Activated T-cell treated with anti-CD3 and anti-CD28 coated beads for 4 hours (primary cell): ENCODE results near the gene TXNIP.
A peak's percentile ranks its signal among the peaks of the same experiment; 100 is the strongest.

ENCODE experiments used
- DNase-seq: peaks from one replicate; pipeline ENCODE4 v3.0.0-alpha.2; 2020

The TXNIP gene

GRCh38 chr1:145961425-145962156, 34.8 kb downstream of the TXNIP start:
- no peak for DNase-seq

GRCh38 chr1:145961109-145961424, 35.3 kb downstream of the TXNIP start:
- DNase-seq, result no peak

- DNase-seq, result no peak
Measured at GRCh38 chr1:145960468-145961108, 35.8 kb downstream of the TXNIP start.

DNA sequence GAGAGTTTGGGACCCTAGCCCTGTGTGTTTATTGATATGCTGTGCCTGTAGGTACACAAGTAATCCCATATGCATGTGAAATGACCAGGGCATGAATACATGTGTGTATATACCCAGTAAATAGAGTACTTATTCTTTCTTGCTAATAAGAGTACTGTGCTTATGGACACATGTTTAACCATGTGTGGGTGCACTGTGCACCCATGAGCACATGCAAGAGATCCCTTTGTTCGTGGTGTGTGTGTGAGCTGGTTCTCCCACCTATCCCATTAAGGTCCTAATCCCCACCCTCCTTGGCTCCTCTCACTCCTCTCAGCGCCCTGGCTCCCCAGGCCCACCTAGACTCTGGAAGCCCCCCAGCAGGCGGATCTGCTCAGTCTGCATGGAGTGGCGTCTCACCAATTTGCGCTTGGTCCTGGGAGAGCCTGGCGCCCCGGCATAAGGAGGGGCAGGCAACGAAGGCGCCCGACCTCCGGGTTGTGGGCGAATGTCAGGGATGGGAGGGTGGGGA, 36.4 kb downstream of the TXNIP start:
- no peak for DNase-seq

DNA sequence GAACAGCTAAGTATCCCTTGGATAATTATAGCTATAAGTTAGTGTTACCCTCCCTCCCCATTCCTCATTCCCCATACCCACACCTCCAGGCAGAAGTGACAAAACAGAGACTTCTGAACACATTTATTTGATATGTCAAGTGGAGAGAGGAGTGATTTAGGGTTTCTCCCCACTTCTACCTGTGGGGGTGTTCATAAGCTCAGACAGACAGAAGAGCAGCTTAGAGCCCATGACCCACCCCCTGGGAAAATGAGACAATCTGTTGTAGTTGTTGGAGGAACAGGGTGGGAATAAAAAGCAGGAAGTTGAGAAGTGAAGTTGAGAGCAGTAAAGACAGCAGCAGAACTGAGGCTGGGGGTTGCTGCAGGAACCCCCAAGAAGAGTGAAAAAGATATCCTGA, 37.0 kb downstream of the TXNIP start:
- no peak for DNase-seq

GRCh38 chr1:145958734-145959133, 37.6 kb downstream of the TXNIP start:
- no peak for DNase-seq

DNA sequence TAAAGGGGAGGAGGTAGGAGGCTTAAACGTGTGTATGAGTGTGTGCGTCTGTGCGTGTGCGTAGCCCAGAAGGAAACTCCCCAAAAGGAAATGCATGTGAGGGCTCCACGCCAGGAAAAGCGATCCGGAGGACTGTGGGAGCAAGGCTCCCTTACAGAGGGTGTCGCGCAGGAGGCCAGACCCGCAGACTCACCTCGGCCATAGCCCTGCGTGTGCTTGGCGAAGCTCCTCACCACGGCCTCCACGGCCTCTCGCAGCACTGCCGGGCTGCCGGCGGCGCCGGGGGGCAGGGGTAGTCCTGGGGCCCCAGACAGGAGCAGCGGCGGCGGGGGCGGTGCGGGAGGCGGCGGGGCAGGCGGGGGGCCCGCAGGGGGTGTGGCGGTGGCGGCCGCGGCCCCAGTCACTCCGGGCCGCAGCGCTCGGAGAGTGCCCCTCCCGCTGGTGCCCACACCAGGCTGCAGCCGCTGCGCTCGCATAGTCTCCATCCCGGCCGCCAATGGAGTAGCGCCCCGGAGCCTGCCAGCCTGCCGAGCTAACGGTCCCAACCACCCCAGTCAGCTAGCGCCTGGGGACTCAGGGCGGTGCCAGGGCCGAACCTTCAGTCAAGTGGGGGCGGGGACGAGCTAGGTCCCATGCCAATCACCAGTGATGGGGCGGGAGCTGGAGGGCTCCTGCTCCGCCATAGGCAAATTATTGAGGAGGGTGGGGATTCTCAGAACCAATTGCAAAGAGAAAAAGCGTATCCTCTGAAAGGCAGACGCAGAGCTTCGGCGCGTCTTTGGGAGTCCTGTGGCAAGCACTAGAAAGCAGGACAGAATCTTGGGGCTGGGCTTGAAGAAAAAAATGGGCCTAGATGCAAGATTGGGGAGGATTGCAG, 38.7 kb downstream of the TXNIP start, which contains the start of gene LIX1L:
Gene LIX1L (minus strand): TSS at position 575 of the 877 bp plus-strand sequence. CDS start 90 bp downstream, at position 485.
- peak; percentile 92 for DNase-seq

DNA sequence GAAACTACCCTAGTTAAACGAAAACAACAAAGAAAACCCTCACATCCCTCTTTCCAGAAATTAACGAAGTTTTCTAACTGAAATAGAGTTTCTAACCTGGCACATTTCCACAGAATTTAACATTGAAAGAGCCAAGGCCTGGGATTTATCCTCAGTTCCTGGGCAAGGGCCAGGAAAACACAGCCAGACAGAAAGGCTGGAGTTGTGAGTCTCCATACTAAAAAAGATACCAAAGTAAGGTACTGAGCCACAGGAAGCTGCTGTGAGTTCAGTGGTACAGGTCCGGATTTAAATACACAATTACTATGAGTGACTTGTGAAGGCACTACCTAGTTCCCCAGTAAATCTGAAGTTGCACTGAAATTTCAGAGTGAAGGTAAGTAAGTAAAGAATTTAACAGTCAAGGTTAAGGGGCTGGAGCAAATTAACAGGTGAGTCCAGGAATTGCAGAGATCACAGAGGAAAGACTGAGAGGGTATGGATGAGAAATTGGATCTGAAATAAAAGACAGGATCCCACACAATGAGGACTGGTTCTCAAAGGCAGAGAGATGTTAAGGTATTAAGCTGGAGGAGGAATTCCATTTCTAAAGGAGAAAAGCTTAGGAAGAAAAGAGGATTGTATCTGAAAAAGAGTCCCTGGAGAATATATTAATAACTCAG, 39.5 kb downstream of the TXNIP start:
- DNase-seq, result no peak

DNA sequence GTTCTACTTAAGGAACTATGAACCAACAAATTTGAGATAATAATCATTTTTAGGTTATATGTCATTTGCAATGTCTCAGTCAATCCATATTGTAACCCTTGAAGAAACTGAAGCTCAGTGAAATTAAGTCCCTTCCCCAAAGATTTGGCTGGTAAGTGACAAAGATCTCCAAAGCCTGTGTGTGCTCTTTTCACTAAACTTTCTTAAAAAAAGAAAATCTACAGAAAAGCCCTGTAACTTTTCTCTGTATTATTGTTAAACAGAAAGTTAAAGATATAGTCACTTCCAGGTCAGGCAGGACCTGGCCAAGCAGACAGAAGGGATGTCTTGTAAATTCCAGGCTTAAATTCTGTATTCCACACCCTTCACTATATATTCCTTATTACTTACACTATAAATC, 40.0 kb downstream of the TXNIP start:
- DNase-seq, result no peak

GRCh38 chr1:145955436-145955835, 40.9 kb downstream of the TXNIP start:
- no peak for DNase-seq

DNA sequence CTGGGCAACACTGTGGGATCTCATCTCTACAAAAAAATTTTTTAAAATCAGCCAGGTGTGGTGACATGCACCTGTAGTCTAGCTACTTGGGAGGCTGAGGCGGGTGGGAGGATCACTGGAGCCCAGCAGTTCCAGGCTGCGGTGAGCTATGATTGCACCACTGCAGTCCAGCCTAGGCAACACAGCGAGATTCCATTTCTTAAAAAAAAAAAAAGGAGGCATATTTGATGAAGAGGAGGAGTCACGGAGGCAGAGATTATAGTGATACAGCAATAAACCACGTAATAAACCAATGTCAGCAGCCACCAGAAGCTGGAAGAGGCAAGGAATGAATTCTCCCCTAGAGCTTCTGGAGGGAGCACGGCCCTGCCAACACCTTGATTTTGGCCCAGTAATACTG, 42.5 kb downstream of the TXNIP start:
- no peak for DNase-seq

- no peak for DNase-seq
Measured at GRCh38 chr1:145952903-145953302, 43.5 kb downstream of the TXNIP start.

DNA sequence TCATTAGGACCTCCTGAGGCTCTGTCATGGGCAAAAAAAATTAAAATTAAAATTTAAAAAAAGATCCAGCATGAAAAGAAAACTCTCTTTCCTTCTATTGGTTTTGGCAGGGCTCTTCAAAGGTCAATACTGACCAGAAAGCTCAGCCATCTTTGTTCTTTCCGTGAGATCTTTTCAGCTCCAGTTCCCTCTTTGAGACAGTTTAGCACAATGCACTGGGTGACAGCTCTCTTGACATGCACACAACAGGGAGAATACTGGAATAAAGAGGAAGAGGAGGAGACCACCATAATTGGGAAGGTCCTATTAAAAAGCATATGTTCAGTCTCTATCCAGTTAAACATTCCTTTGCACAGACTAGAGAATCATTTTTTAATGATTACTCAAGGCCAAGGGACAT, 44.9 kb downstream of the TXNIP start:
- no peak for DNase-seq

- no peak for DNase-seq
Measured at GRCh38 chr1:145949219-145949618, 47.2 kb downstream of the TXNIP start.

DNA sequence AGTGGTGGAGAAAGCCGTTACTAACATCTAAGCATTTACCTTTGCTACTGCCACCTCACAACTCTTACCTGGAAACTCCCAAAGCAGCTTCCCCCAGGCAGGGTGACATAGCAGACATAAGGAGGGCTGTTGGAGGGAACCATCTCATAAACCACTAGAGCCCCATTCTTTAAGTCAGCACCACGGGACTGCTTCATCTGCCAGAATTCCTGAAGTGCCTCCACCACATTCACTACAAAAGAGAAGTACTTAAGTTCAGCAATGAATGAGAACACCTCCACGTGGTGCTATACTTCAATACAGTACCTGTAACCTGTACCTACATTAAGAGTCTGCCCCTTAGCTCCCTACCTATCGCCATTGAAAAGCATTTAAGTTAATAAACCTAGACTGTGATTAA, 48.8 kb downstream of the TXNIP start:
- no peak for DNase-seq

DNA sequence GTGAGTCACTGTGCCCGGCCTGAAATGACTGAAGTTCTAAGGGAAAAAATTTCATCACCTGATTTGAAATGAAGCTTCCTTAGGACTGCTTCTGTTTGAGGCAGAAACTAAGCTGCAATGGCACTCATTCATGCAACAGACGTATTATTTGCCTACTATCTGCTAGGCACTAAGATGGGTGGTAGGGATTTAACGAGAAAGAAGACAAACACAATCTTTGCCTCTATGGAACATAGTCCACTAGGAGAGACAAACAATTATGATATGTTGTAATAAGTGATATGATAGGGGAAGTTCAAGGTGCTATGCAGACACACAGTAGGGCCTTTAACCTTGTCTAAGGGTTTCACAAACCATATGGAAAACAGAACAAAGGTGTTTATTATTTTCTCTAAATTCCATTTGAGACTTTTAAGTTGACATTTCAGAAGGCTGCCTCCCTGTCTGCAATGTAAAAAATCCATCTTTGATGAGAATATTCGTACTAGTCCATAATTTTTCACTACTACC, 49.8 kb downstream of the TXNIP start:
- no peak for DNase-seq

DNA sequence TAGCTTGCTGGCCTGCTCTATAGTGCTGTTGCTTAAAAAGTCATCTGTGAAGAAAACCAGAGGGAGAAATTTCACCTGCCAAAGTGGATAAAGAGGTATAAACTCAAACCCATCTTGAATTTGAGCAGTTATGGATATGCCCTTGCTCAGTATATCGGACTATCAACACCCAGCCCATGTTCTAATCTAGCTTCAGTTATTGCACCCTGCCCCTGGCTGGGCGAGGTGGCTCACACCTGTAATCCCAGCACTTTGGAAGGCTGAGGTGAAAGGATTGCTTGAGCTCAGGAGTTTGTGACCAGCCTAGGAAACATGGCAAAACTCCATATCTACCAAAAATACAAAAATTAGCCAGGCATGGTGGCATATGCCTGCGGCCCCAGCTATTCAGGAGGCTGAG, 51.8 kb downstream of the TXNIP start:
- no peak for DNase-seq

- no peak for DNase-seq
Measured at GRCh38 chr1:145942871-145943270, 53.5 kb downstream of the TXNIP start.
